Mesendoderm (in vitro differentiated cells): ENCODE data around the gene CPXM2.

Experiments
- DNase-seq: peaks from one replicate; pipeline ENCODE4 v3.0.0; 2013
- H2AK5ac ChIP-seq: 2 replicates; pipeline ENCODE4 v1.6.1; 2013; ENCODE audit warnings: low read length, inconsistent platforms
- H2BK120ac ChIP-seq: 2 replicates; pipeline ENCODE4 v1.6.1; 2013; ENCODE audit warnings: low read depth, mild to moderate bottlenecking, low read length, moderate library complexity, mixed read lengths
- H2BK15ac ChIP-seq: replicated peaks from 2 replicates; pipeline ENCODE4 v1.6.1; 2013; ENCODE audit warnings: low read depth, mild to moderate bottlenecking, moderate library complexity
- H2BK5ac ChIP-seq: 2 replicates; pipeline ENCODE4 v1.6.1; 2013; ENCODE audit warnings: low read length, inconsistent platforms
- H3K18ac ChIP-seq: 2 replicates; pipeline ENCODE4 v1.6.1; 2013; ENCODE audit warnings: mild to moderate bottlenecking, low read length, mixed read lengths
- H3K23ac ChIP-seq: one replicate; pipeline ENCODE4 v1.6.1; 2013; ENCODE audit warnings: low read length
- H3K27ac ChIP-seq: 2 replicates; pipeline ENCODE4 v1.5.1; 2013; ENCODE audit warnings: low read depth, mild to moderate bottlenecking, inconsistent platforms, low read length, moderate library complexity
- H3K27me3 ChIP-seq: 2 replicates; pipeline ENCODE4 v1.6.1; 2013; ENCODE audit warnings: low read length, control low read depth, mild to moderate bottlenecking, inconsistent platforms; ENCODE audit not compliant: insufficient read depth, poor library complexity
- H3K36me3 ChIP-seq: 2 replicates; pipeline ENCODE4 v1.6.1; 2013; ENCODE audit warnings: low read length, inconsistent platforms; ENCODE audit not compliant: control insufficient read depth, insufficient read depth
- H3K4ac ChIP-seq: one replicate; pipeline ENCODE4 v1.6.1; 2013; ENCODE audit warnings: low read depth, mild to moderate bottlenecking, low read length, moderate library complexity
- H3K4me1 ChIP-seq: 2 replicates; pipeline ENCODE4 v1.6.1; 2013; ENCODE audit warnings: low read depth, low read length, inconsistent platforms; ENCODE audit not compliant: control insufficient read depth
- H3K4me2 ChIP-seq: 2 replicates; pipeline ENCODE4 v1.6.1; 2013; ENCODE audit warnings: low read length
- H3K4me3 ChIP-seq: 2 replicates; pipeline ENCODE4 v1.5.1; 2013; ENCODE audit warnings: mild to moderate bottlenecking, low read length
- H3K56ac ChIP-seq: one replicate; pipeline ENCODE4 v1.6.1; 2013; ENCODE audit warnings: low read length
- H3K79me1 ChIP-seq: 2 replicates; pipeline ENCODE4 v1.6.1; 2013; ENCODE audit warnings: low read length, inconsistent platforms
- H3K79me2 ChIP-seq: 2 replicates; pipeline ENCODE4 v1.6.1; 2013; ENCODE audit warnings: mild to moderate bottlenecking, low read length; ENCODE audit not compliant: control insufficient read depth, insufficient read depth
- H3K9ac ChIP-seq: 2 replicates; pipeline ENCODE4 v1.6.1; 2013; ENCODE audit warnings: low read length, inconsistent platforms
- H4K5ac ChIP-seq: one replicate; pipeline ENCODE4 v1.6.1; 2013; ENCODE audit warnings: low read length
- H4K8ac ChIP-seq: one replicate; pipeline ENCODE4 v1.6.1; 2013; ENCODE audit warnings: low read depth, mild to moderate bottlenecking, control low read depth, low read length, moderate library complexity
- WGBS: extraction: QIAGEN DNeasy Blood & Tissue Kit; methylation state at CpG from one replicate; pipeline ENCODE4 v1.1.7; 2013; ENCODE audit warnings: low lambda C conversion rate, missing lambda C conversion rate; ENCODE audit not compliant: insufficient coverage; ENCODE audit errors: extremely low coverage; 5-methylcytosine and 5-hydroxymethylcytosine counted together

Gene CPXM2

GRCh38 chr10:123890756-123891143, 857 bp downstream of the CPXM2 start:
- Histone ChIP-seq H3K27me3 (no peaks in the 10 kb centered on the region), H4K8ac (no peak overlapping the region), H3K4ac (no peak overlapping the region), H3K56ac (peak overlapping the region; percentile 82), H3K4me1 (no peaks in the 10 kb centered on the region), H3K27ac (no peak overlapping the region), H3K18ac (no peak overlapping the region), H3K36me3 (no peaks in the 10 kb centered on the region), H3K4me3 (no peak overlapping the region), H3K23ac (no peak overlapping the region), H2BK15ac (no peak overlapping the region), H3K9ac (no peak overlapping the region), H3K4me2 (peak overlapping the region; percentile 73), H2BK120ac (no peak overlapping the region), H2BK5ac (no peak overlapping the region), H2AK5ac (no peak overlapping the region), H4K5ac (no peak overlapping the region), H3K79me2 (no peaks in the 10 kb centered on the region), H3K79me1 (no peaks in the 10 kb centered on the region)
- no peak for DNase-seq
- no CpG with 5 or more reads among the region's 6 CpGs for WGBS

GRCh38 chr10:123890226-123890625, 1.4 kb downstream of the CPXM2 start:
- no peak overlapping the region for H3K27ac ChIP-seq
- H4K8ac ChIP-seq = no peak overlapping the region
- H2BK120ac ChIP-seq = no peak overlapping the region
- no peak overlapping the region for H3K18ac ChIP-seq
- H2BK5ac ChIP-seq = no peak overlapping the region
- no peak overlapping the region for H3K4me2 ChIP-seq
- no peak overlapping the region for H3K23ac ChIP-seq
- no peak for DNase-seq
- no peak overlapping the region for H3K4me3 ChIP-seq
- H4K5ac ChIP-seq = no peak overlapping the region
- H3K79me2 ChIP-seq = no peaks in the 10 kb centered on the region
- no peak overlapping the region for H2AK5ac ChIP-seq
- H2BK15ac ChIP-seq = no peak overlapping the region
- no CpG with 5 or more reads among the region's 8 CpGs for WGBS
- H3K4me1 ChIP-seq = no peaks in the 10 kb centered on the region
- no peak overlapping the region for H3K4ac ChIP-seq
- no peak overlapping the region for H3K56ac ChIP-seq
- no peaks in the 10 kb centered on the region for H3K36me3 ChIP-seq
- no peak overlapping the region for H3K9ac ChIP-seq
- H3K79me1 ChIP-seq = no peaks in the 10 kb centered on the region
- H3K27me3 ChIP-seq = no peaks in the 10 kb centered on the region

GRCh38 chr10:123889821-123890220, 1.8 kb downstream of the CPXM2 start:
- Histone ChIP-seq H2BK15ac (no peak overlapping the region), H3K79me1 (no peaks in the 10 kb centered on the region), H2AK5ac (no peak overlapping the region), H3K23ac (no peak overlapping the region), H3K56ac (no peak overlapping the region), H3K36me3 (no peaks in the 10 kb centered on the region), H3K27me3 (no peaks in the 10 kb centered on the region), H3K79me2 (no peaks in the 10 kb centered on the region), H3K27ac (no peak overlapping the region), H3K4me2 (no peak overlapping the region), H2BK5ac (no peak overlapping the region), H3K9ac (no peak overlapping the region), H2BK120ac (no peak overlapping the region), H3K4me1 (no peaks in the 10 kb centered on the region), H3K4me3 (no peak overlapping the region), H3K4ac (no peak overlapping the region), H4K5ac (no peak overlapping the region), H4K8ac (no peak overlapping the region), H3K18ac (no peak overlapping the region)
- no CpG with 5 or more reads among the region's 4 CpGs for WGBS
- no peak for DNase-seq

- H3K27me3 ChIP-seq = no peaks in the 10 kb centered on the region
- H2BK15ac ChIP-seq = no peak overlapping the region
- no peak overlapping the region for H3K4ac ChIP-seq
- H4K8ac ChIP-seq = no peak overlapping the region
- H3K79me1 ChIP-seq = no peaks in the 10 kb centered on the region
- no peak overlapping the region for H3K9ac ChIP-seq
- H2BK5ac ChIP-seq = no peak overlapping the region
- no peak overlapping the region for H2AK5ac ChIP-seq
- DNase-seq = no peak
- no peaks in the 10 kb centered on the region for H3K79me2 ChIP-seq
- no peak overlapping the region for H4K5ac ChIP-seq
- no peaks in the 10 kb centered on the region for H3K36me3 ChIP-seq
- H3K4me2 ChIP-seq = no peak overlapping the region
- no peak overlapping the region for H3K4me3 ChIP-seq
- H3K56ac ChIP-seq = no peak overlapping the region
- H3K27ac ChIP-seq = no peak overlapping the region
- WGBS = no CpG with 5 or more reads among the region's 5 CpGs
- no peak overlapping the region for H2BK120ac ChIP-seq
- H3K18ac ChIP-seq = no peak overlapping the region
- H3K23ac ChIP-seq = peak overlapping the region; percentile 66
- H3K4me1 ChIP-seq = no peaks in the 10 kb centered on the region
Measured at GRCh38 chr10:123888751-123889150, 2.9 kb downstream of the CPXM2 start.

- Histone ChIP-seq H3K56ac (no peak overlapping the region), H4K5ac (no peak overlapping the region), H4K8ac (no peak overlapping the region), H3K36me3 (no peaks in the 10 kb centered on the region), H2BK15ac (no peak overlapping the region), H2BK120ac (no peak overlapping the region), H3K23ac (no peak overlapping the region), H2BK5ac (no peak overlapping the region), H3K4me3 (no peak overlapping the region), H3K27me3 (no peaks in the 10 kb centered on the region), H3K79me1 (no peaks in the 10 kb centered on the region), H3K18ac (no peak overlapping the region), H2AK5ac (no peak overlapping the region), H3K4me2 (no peak overlapping the region), H3K27ac (no peak overlapping the region), H3K9ac (no peak overlapping the region), H3K79me2 (no peaks in the 10 kb centered on the region), H3K4ac (no peak overlapping the region), H3K4me1 (no peaks in the 10 kb centered on the region)
- WGBS = no CpG with 5 or more reads among the region's 3 CpGs
- no peak for DNase-seq
Measured at GRCh38 chr10:123888256-123888655, 3.4 kb downstream of the CPXM2 start.

GRCh38 chr10:123886292-123886691, 5.3 kb downstream of the CPXM2 start:
- H2BK15ac ChIP-seq = no peak overlapping the region
- WGBS = no CpG with 5 or more reads among the region's 6 CpGs
- H2BK5ac ChIP-seq = no peak overlapping the region
- H3K56ac ChIP-seq = no peak overlapping the region
- H3K4me3 ChIP-seq = no peak overlapping the region
- H3K4ac ChIP-seq = no peak overlapping the region
- no peak overlapping the region for H2BK120ac ChIP-seq
- no peak overlapping the region for H3K23ac ChIP-seq
- H3K27ac ChIP-seq = no peak overlapping the region
- no peak overlapping the region for H4K5ac ChIP-seq
- no peaks in the 10 kb centered on the region for H3K79me2 ChIP-seq
- no peak overlapping the region for H4K8ac ChIP-seq
- no peak overlapping the region for H2AK5ac ChIP-seq
- no peak for DNase-seq
- H3K4me2 ChIP-seq = no peak overlapping the region
- no peaks in the 10 kb centered on the region for H3K4me1 ChIP-seq
- H3K36me3 ChIP-seq = no peaks in the 10 kb centered on the region
- H3K18ac ChIP-seq = no peak overlapping the region
- no peaks in the 10 kb centered on the region for H3K79me1 ChIP-seq
- no peak overlapping the region for H3K9ac ChIP-seq
- no peaks in the 10 kb centered on the region for H3K27me3 ChIP-seq
